MM.1S (cell line): ENCODE results near the gene KLHL15.

Experiments used
- EZH2 ChIP-seq: fragments of 300-600 bp; sonication (generic); optimal IDR thresholded peaks from 2 replicates; pipeline ENCODE3; 2017; ENCODE audit warnings: low read depth, mild to moderate bottlenecking, antibody characterized with exemption, low read length, mixed read lengths
- EZH2phosphoT487 ChIP-seq: fragments of 300-600 bp; sonication (generic); IDR thresholded peaks from 2 replicates; pipeline ENCODE4 v1.6.1; 2018; ENCODE audit warnings: antibody characterized with exemption, low read length
- TF ChIP-seq, protein P1 (sequence below): fragments of 300-600 bp; sonication (generic); IDR thresholded peaks from 2 replicates; pipeline ENCODE4 v1.5.1; 2016; ENCODE audit warnings: antibody characterized with exemption, low read length, mixed read lengths

DNA sequence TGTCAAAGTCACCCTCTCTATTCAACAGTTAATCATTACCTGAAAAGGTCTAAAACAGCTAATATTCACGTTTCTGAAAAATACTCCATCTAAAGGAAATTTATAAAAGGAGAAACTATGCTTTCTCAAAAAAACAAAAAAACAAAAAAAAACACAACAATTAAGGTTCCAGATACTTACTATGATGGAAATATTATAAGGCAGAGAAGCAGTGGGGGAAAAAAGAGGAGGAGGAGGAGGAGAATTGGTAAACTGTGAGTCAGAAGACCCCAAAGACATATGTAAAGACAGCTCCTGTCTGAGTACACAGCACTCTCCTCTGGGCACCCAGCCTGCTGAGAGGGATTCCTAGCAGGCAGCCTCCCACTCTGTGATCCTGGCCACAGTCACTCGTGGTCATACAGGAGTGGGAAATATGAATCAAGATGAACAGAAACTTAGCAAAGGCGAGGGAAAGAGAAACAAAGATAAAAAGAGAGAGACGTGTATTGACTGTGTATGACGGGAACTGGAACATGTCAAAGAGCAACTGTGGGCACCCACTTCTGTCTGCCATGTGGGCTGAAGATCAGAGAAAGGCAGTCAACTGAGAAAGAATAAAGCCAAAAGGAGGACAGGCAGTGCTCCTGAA is 12.5 kb downstream of the KLHL15 start:
- TF ChIP-seq, protein P1, sequence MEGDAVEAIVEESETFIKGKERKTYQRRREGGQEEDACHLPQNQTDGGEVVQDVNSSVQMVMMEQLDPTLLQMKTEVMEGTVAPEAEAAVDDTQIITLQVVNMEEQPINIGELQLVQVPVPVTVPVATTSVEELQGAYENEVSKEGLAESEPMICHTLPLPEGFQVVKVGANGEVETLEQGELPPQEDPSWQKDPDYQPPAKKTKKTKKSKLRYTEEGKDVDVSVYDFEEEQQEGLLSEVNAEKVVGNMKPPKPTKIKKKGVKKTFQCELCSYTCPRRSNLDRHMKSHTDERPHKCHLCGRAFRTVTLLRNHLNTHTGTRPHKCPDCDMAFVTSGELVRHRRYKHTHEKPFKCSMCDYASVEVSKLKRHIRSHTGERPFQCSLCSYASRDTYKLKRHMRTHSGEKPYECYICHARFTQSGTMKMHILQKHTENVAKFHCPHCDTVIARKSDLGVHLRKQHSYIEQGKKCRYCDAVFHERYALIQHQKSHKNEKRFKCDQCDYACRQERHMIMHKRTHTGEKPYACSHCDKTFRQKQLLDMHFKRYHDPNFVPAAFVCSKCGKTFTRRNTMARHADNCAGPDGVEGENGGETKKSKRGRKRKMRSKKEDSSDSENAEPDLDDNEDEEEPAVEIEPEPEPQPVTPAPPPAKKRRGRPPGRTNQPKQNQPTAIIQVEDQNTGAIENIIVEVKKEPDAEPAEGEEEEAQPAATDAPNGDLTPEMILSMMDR: no peak
- TF ChIP-seq EZH2: no peak
- no peak for TF ChIP-seq EZH2phosphoT487
